Endothelial cell of umbilical vein (primary cell): ENCODE results near the gene FAM184B. TPM values are rescaled to one million over a fixed set of nuclear protein-coding genes. Genes with fewer than 3 reads are reported as not detected.

Experiments
- BruUV-seq: library from RNA; stranded (reverse); fragments of 400-500 nt; replicated peaks from 2 replicates; lab custom pipeline; 2021; lab: Mats Ljungman, UMichigan
- CTCF ChIA-PET: fragments of 300-600, 350-600 bp; sonication (Branson Sonifier 250); formaldehyde crosslinking; loops from one replicate; lab custom pipeline; 2021; ENCODE audit warnings: antibody characterized with exemption, inconsistent platforms; lab: Charles Lee
- POLR2A ChIA-PET: fragments of 300-600, 350-600 bp; sonication (Branson Sonifier 250); formaldehyde crosslinking; loops from one replicate; lab custom pipeline; 2021; ENCODE audit warnings: antibody characterized with exemption, inconsistent platforms; lab: Charles Lee
- DNase-seq: peaks from one replicate; pipeline ENCODE4 v3.0.0-alpha.2; 2011; ENCODE audit warnings: low read depth, low spot score
- FAIRE-seq: peaks from 2 replicates; lab custom pipeline; 2011; peaks lifted over from hg19 to GRCh38; lab: Jason Lieb, UNC
- H2AFZ ChIP-seq: 2 replicates; pipeline ENCODE4 v1.6.0; 2012; ENCODE audit warnings: low read depth, low read length, control low read depth, inconsistent platforms
- H3K27ac ChIP-seq: 2 replicates; pipeline ENCODE4 v1.5.1; 2011; ENCODE audit warnings: low read depth, mild to moderate bottlenecking, control low read depth, low read length, moderate library complexity; ENCODE audit not compliant: insufficient read depth
- H3K27me3 ChIP-seq, 2 experiments: 2 replicates each; pipeline versions ENCODE4 v1.6.0 to v1.6.1; 2011; ENCODE audit warnings: low read length in 2 of 2, mixed read lengths in 1 of 2; ENCODE audit not compliant: control insufficient read depth in 2 of 2, insufficient read depth in 2 of 2
- H3K36me3 ChIP-seq, 2 experiments: 2 replicates in 1 of 2; 3 replicates in 1 of 2; pipeline ENCODE4 v1.5.1; 2011; ENCODE audit warnings: low read length in 2 of 2, mild to moderate bottlenecking in 1 of 2, moderate library complexity in 1 of 2; ENCODE audit not compliant: control insufficient read depth in 2 of 2, insufficient read depth in 2 of 2; ENCODE audit errors: extremely low read depth in 1 of 2
- H3K4me1 ChIP-seq: 3 replicates; pipeline ENCODE4 v1.5.1; 2011; ENCODE audit warnings: mild to moderate bottlenecking, low read length; ENCODE audit not compliant: control insufficient read depth, insufficient read depth; ENCODE audit errors: extremely low read depth
- H3K4me2 ChIP-seq: 2 replicates; pipeline ENCODE4 v1.6.1; 2011; ENCODE audit warnings: low read length, control low read depth, mixed read lengths; ENCODE audit not compliant: insufficient read depth
- H3K4me3 ChIP-seq, 3 experiments: fragments of 200-600 bp in 1 of 3; sonication (generic), shearing (Covaris generic) in 1 of 3; replicated peaks in 1 of 3; 2 replicates each; pipeline ENCODE4 v1.5.1; 2011 to 2016; ENCODE audit warnings: control low read depth in 3 of 3, low read length in 3 of 3, mild to moderate bottlenecking in 2 of 3, inconsistent platforms in 1 of 3, low read depth in 1 of 3, moderate library complexity in 1 of 3; ENCODE audit not compliant: insufficient read depth in 1 of 3
- H3K79me2 ChIP-seq: 2 replicates; pipeline ENCODE4 v1.6.0; 2012; ENCODE audit warnings: low read length, inconsistent platforms; ENCODE audit not compliant: control insufficient read depth, insufficient read depth
- H3K9ac ChIP-seq: replicated peaks from 2 replicates; pipeline ENCODE3; 2011; ENCODE audit warnings: low read length, control low read depth; ENCODE audit not compliant: insufficient read depth; ENCODE audit errors: extremely low read depth
- H3K9me1 ChIP-seq: replicated peaks from 3 replicates; pipeline ENCODE4 v1.6.0; 2011; ENCODE audit warnings: mild to moderate bottlenecking, low read length; ENCODE audit not compliant: control insufficient read depth, insufficient read depth; ENCODE audit errors: extremely low read depth
- H3K9me3 ChIP-seq: replicated peaks from 2 replicates; pipeline ENCODE4 v1.5.1; 2012; ENCODE audit warnings: low read length, inconsistent platforms; ENCODE audit not compliant: control insufficient read depth, insufficient read depth
- H4K20me1 ChIP-seq: replicated peaks from 2 replicates; pipeline ENCODE3; 2011; ENCODE audit warnings: mild to moderate bottlenecking, low read length; ENCODE audit not compliant: control insufficient read depth, insufficient read depth; ENCODE audit errors: extremely low read depth
- CTCF ChIP-seq, 2 donors: IDR thresholded peaks; 1 replicate in 1 of 2; 2 replicates in 1 of 2; pipeline ENCODE4 v1.5.1; 2011; ENCODE audit warnings: low read length in 2 of 2, mild to moderate bottlenecking in 2 of 2, moderate library complexity in 2 of 2, control low read depth in 1 of 2, inconsistent platforms in 1 of 2, low read depth in 1 of 2; ENCODE audit not compliant: insufficient read depth in 1 of 2; ENCODE audit errors: extremely low read depth in 1 of 2
- EZH2 ChIP-seq: IDR thresholded peaks from 2 replicates; pipeline ENCODE4 v1.6.1; 2012; ENCODE audit warnings: borderline replicate concordance, low read depth, mild to moderate bottlenecking, moderate library complexity, low read length, inconsistent platforms; ENCODE audit not compliant: severe bottlenecking
- FOS ChIP-seq: IDR thresholded peaks from 2 replicates; pipeline ENCODE4 v1.6.1; 2011; ENCODE audit warnings: mild to moderate bottlenecking, low read length, moderate library complexity, borderline replicate concordance; ENCODE audit not compliant: insufficient read depth
- GATA2 ChIP-seq: IDR thresholded peaks from 2 replicates; pipeline ENCODE4 v1.7.0; 2011; ENCODE audit warnings: low read depth, mild to moderate bottlenecking, moderate library complexity, mixed read lengths, low read length; ENCODE audit not compliant: insufficient read length, insufficient read depth
- JUN ChIP-seq: IDR thresholded peaks from 2 replicates; pipeline ENCODE4 v1.6.1; 2011; ENCODE audit warnings: borderline replicate concordance, low read depth; ENCODE audit not compliant: insufficient read length, insufficient read depth
- MAX ChIP-seq: IDR thresholded peaks from 2 replicates; pipeline ENCODE4 v1.6.1; 2011; ENCODE audit not compliant: insufficient read depth, insufficient read length
- MYC ChIP-seq: IDR thresholded peaks from one replicate; pipeline ENCODE4 v1.6.1; 2011; ENCODE audit warnings: mild to moderate bottlenecking, low read depth, low read length
- POLR2A ChIP-seq: IDR thresholded peaks from 2 replicates; pipeline ENCODE4 v1.6.1; 2012; ENCODE audit warnings: low read depth, mild to moderate bottlenecking, control low read depth, low read length
- POLR2AphosphoS5 ChIP-seq: IDR thresholded peaks from 2 replicates; pipeline ENCODE4 v1.6.1; 2012; ENCODE audit warnings: low read depth, mild to moderate bottlenecking, control low read depth, low read length, moderate library complexity; ENCODE audit not compliant: insufficient read depth
- dilution Hi-C: fragments of 300-500 bp; cut with MboI; formaldehyde crosslinking; loops from one replicate; pipeline ENCODE4 v1.15.0; 2019; ENCODE audit warnings: low sequenced_read_pairs; ENCODE audit not compliant: extremely low pct_ligation_motif_present
- intact Hi-C: fragments of 100-400 bp; cut with micrococcal nuclease; formaldehyde crosslinking; loops from one replicate; pipeline ENCODE4 v1.10.0; 2022
- polyA plus RNA-seq, 4 experiments: library from polyadenylated mRNA; depleted of rRNA in 3 of 4; stranded (reverse) in 3 of 4; unstranded in 1 of 4; fragments of >200 nt; gene quantifications; 2 replicates each; pipeline versions ENCODE4 v1.2.1 to v1.2.3, GENCODE V29; 2011 to 2012; ENCODE audit warnings: missing spikeins in 1 of 4
- total RNA-seq: library from RNA; stranded (reverse); gene quantifications from 2 replicates; pipeline ENCODE4 v1.2.3, GENCODE V29; 2021

Gene FAM184B
- total and polyA plus RNA-seq, 2 donors (not counting 3 experiments of a cell fraction or from before 2014, with no cell fraction given): not detected

GRCh38 chr4:17695341-17695740, 86.1 kb downstream of the FAM184B start:
- Histone ChIP-seq H3K4me1 (no peaks in the 10 kb centered on the region), H3K9ac (no peak overlapping the region), H3K27me3 (no peaks in the 10 kb centered on the region), H3K4me3 (no peak overlapping the region), H4K20me1 (no peaks in the 10 kb centered on the region), H3K27ac (no peak overlapping the region), H3K79me2 (no peaks in the 10 kb centered on the region), H3K36me3 (no peaks in the 10 kb centered on the region), H2AFZ (no peak overlapping the region), H3K9me3 (no peaks in the 10 kb centered on the region), H3K9me1 (no peaks in the 10 kb centered on the region), H3K4me2 (no peak overlapping the region)
- ChIA-PET CTCF (no interaction called here), POLR2A (no interaction called here)
- no TSS peak for BruUV-seq
- intact Hi-C loops (no loop called here), dilution Hi-C loops (no loop called here)
- TF ChIP-seq MYC (no peak), JUN (no peak), EZH2 (no peak), FOS (no peak), POLR2A (no peak), GATA2 (no peak), POLR2AphosphoS5 (no peak), CTCF (IDR thresholded peaks at IDR 0.05; ENCODE audit: extremely low read depth in 1 of 2, insufficient read depth in 1 of 2, low read depth in 1 of 2, low read length in 2 of 2) (no peak), MAX (no peak)
- FAIRE-seq (no peak), DNase-seq (no peak)
